Mammary epithelial cell (primary cell): ENCODE results near the gene TMEM132C.

Experiments
- CTCF ChIP-seq, 2 donors: IDR thresholded peaks in 1 of 2; conservative IDR thresholded peaks in 1 of 2; 2 replicates each; pipeline ENCODE4 v1.5.1; 2011 to 2012; ENCODE audit warnings: inconsistent platforms in 2 of 2, low read length in 2 of 2, mild to moderate bottlenecking in 2 of 2, control low read depth in 1 of 2, low read depth in 1 of 2; ENCODE audit not compliant: insufficient read depth in 1 of 2; ENCODE audit errors: extremely low read depth in 1 of 2
- EZH2 ChIP-seq: IDR thresholded peaks from 2 replicates; pipeline ENCODE4 v1.6.1; 2012; ENCODE audit warnings: low read length, inconsistent platforms, borderline replicate concordance

GRCh38 chr12:128268379-128268995 lies 1.5 kb downstream of the TMEM132C start:
- TF ChIP-seq CTCF (conservative IDR thresholded peaks at IDR 0.05 in 1 of 2, IDR thresholded peaks at IDR 0.05 in 1 of 2; ENCODE audit: extremely low read depth in 1 of 2, insufficient read depth in 1 of 2, low read depth in 1 of 2, low read length in 2 of 2) (no peak), EZH2 (no peak)
